ENCODE data around the gene CTSD.

GRCh38 chr11:1745701-1746320 is 17.9 kb downstream of the CTSD start:
- TF ChIP-seq CTCF (conservative IDR thresholded peaks at IDR 0.05; ENCODE audit: low read length) (no peak), EZH2phosphoT487 (IDR thresholded peaks at IDR 0.05; ENCODE audit: borderline replicate concordance, low read depth, low read length) (no peak)

Measured in OCI-LY7 (cell line).